AG04450 (cell line): Measurements from ENCODE around the gene TMEM253. TPM values are rescaled to one million over a fixed set of nuclear protein-coding genes. Genes with fewer than 3 reads are reported as not detected.

Experiments used
- CTCF ChIA-PET: fragments of 300-600, 350-600 bp; formaldehyde crosslinking; extraction: SDS; loops from one replicate; lab custom pipeline; 2022; ENCODE audit warnings: antibody characterized with exemption, inconsistent platforms; lab: Charles Lee
- POLR2A ChIA-PET: fragments of 350-600 bp; formaldehyde crosslinking; extraction: SDS; loops from one replicate; lab custom pipeline; 2021; ENCODE audit warnings: antibody characterized with exemption, inconsistent platforms; lab: Yijun Ruan, JAX
- DNase-seq: peaks from one replicate; pipeline ENCODE4 v3.0.0-alpha.2; 2011; ENCODE audit warnings: low read depth, low spot score
- H3K27ac ChIP-seq: one replicate; pipeline ENCODE4 v1.5.1; 2012; ENCODE audit warnings: low read depth, low read length, control low read depth
- H3K27me3 ChIP-seq: one replicate; pipeline ENCODE4 v1.6.0; 2012; ENCODE audit warnings: low read length; ENCODE audit not compliant: control insufficient read depth, insufficient read depth
- H3K4me3 ChIP-seq: 2 replicates; pipeline ENCODE4 v1.5.1; 2011; ENCODE audit warnings: mild to moderate bottlenecking, low read depth, low read length, control low read depth
- H3K9me3 ChIP-seq: 2 replicates; pipeline ENCODE4 v1.5.1; 2012; ENCODE audit warnings: low read length; ENCODE audit not compliant: control insufficient read depth, insufficient read depth
- polyA plus RNA-seq: library from polyadenylated mRNA; depleted of rRNA; stranded (reverse); fragments of >200 nt; gene quantifications from 2 replicates; pipeline ENCODE4 v1.2.3, GENCODE V29; 2011
- TF ChIP-seq, protein P1 (sequence below): IDR thresholded peaks from 2 replicates; pipeline ENCODE4 v1.5.1; 2011; ENCODE audit warnings: low read depth, low read length, control low read depth, inconsistent platforms

TMEM253 gene
- polyA plus RNA-seq, 1 experiment = 0.21 TPM

GRCh38 chr14:21108791-21109190 lies 7.9 kb downstream of the TMEM253 start:
- no peak for DNase-seq
- no peak overlapping the region for H3K27ac ChIP-seq
- CTCF ChIA-PET = interaction anchor here (1.0 to 9.6 kb wide), 7 partner anchors 13 to 138 kb away, joined by 3 to 310 read pairs (median 5); no protein-coding TSS in a partner anchor
- POLR2A ChIA-PET = no interaction called here
- no peak overlapping the region for H3K4me3 ChIP-seq
- TF ChIP-seq, protein P1, sequence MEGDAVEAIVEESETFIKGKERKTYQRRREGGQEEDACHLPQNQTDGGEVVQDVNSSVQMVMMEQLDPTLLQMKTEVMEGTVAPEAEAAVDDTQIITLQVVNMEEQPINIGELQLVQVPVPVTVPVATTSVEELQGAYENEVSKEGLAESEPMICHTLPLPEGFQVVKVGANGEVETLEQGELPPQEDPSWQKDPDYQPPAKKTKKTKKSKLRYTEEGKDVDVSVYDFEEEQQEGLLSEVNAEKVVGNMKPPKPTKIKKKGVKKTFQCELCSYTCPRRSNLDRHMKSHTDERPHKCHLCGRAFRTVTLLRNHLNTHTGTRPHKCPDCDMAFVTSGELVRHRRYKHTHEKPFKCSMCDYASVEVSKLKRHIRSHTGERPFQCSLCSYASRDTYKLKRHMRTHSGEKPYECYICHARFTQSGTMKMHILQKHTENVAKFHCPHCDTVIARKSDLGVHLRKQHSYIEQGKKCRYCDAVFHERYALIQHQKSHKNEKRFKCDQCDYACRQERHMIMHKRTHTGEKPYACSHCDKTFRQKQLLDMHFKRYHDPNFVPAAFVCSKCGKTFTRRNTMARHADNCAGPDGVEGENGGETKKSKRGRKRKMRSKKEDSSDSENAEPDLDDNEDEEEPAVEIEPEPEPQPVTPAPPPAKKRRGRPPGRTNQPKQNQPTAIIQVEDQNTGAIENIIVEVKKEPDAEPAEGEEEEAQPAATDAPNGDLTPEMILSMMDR = no peak
- H3K9me3 ChIP-seq = no peaks in the 10 kb centered on the region; the same call in 1 of the 2 replicates
- no peaks in the 10 kb centered on the region for H3K27me3 ChIP-seq

DNA sequence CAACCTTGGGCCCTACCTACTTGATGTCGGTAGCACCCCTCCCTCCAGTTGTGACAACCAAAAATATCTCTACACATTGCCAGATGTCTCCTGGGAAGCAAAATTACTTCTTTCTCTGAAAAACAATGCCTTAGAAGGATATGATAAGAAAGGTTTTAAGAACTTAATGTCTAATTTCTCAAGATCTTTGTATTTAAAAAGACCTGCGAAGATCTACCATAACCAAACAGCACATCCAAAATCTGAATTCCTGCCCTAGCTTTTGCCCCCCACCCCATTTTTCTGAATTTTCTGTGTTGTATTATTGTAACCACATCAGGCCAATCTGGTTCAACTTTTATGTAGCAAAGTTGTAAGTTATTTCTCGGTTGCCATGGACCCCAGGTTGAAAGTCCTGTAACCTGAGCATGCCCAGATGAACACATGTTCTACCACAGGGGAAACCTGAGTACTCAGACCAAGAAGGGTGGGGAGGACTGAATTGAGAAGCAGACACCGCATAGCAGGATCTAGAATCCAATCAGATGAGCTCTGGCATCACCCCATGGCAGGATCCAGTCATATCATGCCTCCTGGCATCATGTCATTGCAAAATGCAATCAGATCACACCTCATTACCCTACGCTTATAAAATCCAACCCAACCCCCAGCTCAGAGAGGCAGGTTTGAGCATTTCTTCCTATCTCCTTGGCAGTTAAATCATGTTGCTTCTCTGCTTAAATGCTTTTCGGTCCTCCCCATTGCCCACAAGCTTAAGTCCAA lies 8.7 kb downstream of the TMEM253 start:
- H3K27me3 ChIP-seq = no peaks in the 10 kb centered on the region
- no peaks in the 10 kb centered on the region for H3K9me3 ChIP-seq
- no peak overlapping the region for H3K27ac ChIP-seq
- no peak overlapping the region for H3K4me3 ChIP-seq
- CTCF ChIA-PET = interaction anchor here (0.7 to 9.6 kb wide), 10 partner anchors 17 to 139 kb away, joined by 3 to 310 read pairs (median 5); no protein-coding TSS in a partner anchor
- TF ChIP-seq, protein P1 = no peak
- POLR2A ChIA-PET = no interaction called here
- DNase-seq = no peak

DNA sequence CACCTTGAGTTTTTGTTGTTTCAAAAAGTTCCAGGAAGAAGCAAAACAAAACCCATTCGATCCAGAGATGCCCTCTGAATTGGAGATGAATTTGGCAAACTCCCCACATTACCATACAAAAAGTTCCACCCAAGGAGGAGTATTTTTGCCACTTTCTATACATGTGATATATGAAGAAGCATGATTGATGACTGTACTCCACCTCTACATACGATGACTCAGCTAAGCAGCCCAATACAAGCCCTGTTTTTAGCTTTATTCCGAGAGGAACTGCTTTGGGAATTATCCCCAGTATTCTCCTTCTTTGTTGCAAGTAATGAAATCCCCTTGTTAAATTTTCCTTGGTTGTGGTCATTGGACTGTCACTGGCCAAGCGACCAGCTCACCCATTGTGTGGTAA lies 11.4 kb downstream of the TMEM253 start:
- CTCF ChIA-PET = interaction anchor here (1.3 kb wide), 1 partner anchor 97 kb away, joined by 7 read pairs; no protein-coding TSS in a partner anchor
- DNase-seq = no peak
- POLR2A ChIA-PET = no interaction called here

GRCh38 chr14:21113369-21113768 lies 12.5 kb downstream of the TMEM253 start:
- Histone ChIP-seq H3K27ac (no peak overlapping the region), H3K27me3 (no peaks in the 10 kb centered on the region), H3K9me3 (no peaks in the 10 kb centered on the region), H3K4me3 (no peak overlapping the region)
- ChIA-PET CTCF (interaction anchor here (1.3 kb wide), 1 partner anchor 98 kb away, joined by 7 read pairs; no protein-coding TSS in a partner anchor), POLR2A (no interaction called here)
- no peak for DNase-seq
- TF ChIP-seq, protein P1 = no peak

More for the DNA sequence above, 11.4 kb downstream of the TMEM253 start:
- TF ChIP-seq, protein P1 = no peak
- H3K4me3 ChIP-seq = no peak overlapping the region
- H3K27ac ChIP-seq = no peak overlapping the region
- no peaks in the 10 kb centered on the region for H3K9me3 ChIP-seq
- H3K27me3 ChIP-seq = no peaks in the 10 kb centered on the region

DNA sequence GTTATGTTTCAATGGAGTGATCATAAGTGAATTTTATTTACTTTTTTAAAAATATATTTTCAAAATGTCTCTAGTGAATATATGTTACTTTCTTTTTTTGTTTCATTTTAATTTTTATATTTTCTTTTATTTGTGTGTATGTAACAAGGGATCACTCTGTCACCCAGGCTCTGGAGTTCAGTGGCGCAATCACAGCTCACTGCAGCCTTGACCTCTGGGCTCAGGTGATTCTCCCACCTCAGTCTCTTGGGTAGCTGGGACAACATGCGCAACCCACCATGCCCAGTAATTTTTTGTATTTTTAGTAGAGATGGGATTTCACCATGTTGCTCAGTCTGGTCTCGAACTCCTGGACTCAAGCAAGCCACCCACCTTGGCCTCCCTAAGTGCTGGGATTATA lies 18.1 kb downstream of the TMEM253 start:
- no peaks in the 10 kb centered on the region for H3K9me3 ChIP-seq
- ChIA-PET POLR2A (no interaction called here), CTCF (interaction anchor here (1.2 kb wide), 1 partner anchor 15 kb away, joined by 7 read pairs; no protein-coding TSS in a partner anchor)
- H3K27me3 ChIP-seq = peaks cover 5% of the 10 kb centered on the region
- H3K27ac ChIP-seq = no peak overlapping the region
- H3K4me3 ChIP-seq = no peak overlapping the region
- TF ChIP-seq, protein P1 = no peak
- no peak for DNase-seq
